GM23338 (cell line): Measurements from ENCODE around the gene DSG4. TPM values are rescaled to one million over a fixed set of nuclear protein-coding genes. Genes with fewer than 3 reads are reported as not detected.

Experiments
- ATAC-seq: fragments of 200-7000 bp; cut with Tn5 transposase; 3 replicates; pipeline ENCODE4 v1.9.1; 2020
- DNase-seq: peaks from one replicate; pipeline ENCODE4 v3.0.0-alpha.2; 2015; ENCODE audit warnings: low spot score
- H2AFZ ChIP-seq: fragments of 200-600 bp; sonication (generic); 2 replicates; pipeline ENCODE4 v1.8.0; 2016; ENCODE audit warnings: antibody characterized with exemption, mild to moderate bottlenecking, moderate library complexity
- H3F3A ChIP-seq: fragments of 200-600 bp; sonication (generic); replicated peaks from 2 replicates; pipeline ENCODE4 v1.8.0; 2017; ENCODE audit warnings: antibody characterized with exemption, mixed run types, low read depth
- H3K27ac ChIP-seq: fragments of 200-600 bp; sonication (generic); 2 replicates; pipeline ENCODE4 v1.6.1; 2016; ENCODE audit warnings: low read depth
- H3K27me3 ChIP-seq: fragments of 200-600 bp; sonication (generic); 2 replicates; pipeline ENCODE4 v1.8.0; 2016; ENCODE audit warnings: mild to moderate bottlenecking, mixed run types, moderate library complexity; ENCODE audit not compliant: insufficient read depth
- H3K36me3 ChIP-seq: fragments of 200-600 bp; sonication (generic); 2 replicates; pipeline ENCODE4 v1.8.0; 2016; ENCODE audit warnings: mild to moderate bottlenecking; ENCODE audit not compliant: insufficient read depth
- H3K4me1 ChIP-seq: fragments of 200-600 bp; sonication (generic); 2 replicates; pipeline ENCODE4 v1.8.0; 2016; ENCODE audit warnings: mild to moderate bottlenecking, moderate library complexity; ENCODE audit not compliant: insufficient read depth
- H3K4me2 ChIP-seq: fragments of 200-600 bp; sonication (generic); 2 replicates; pipeline ENCODE4 v1.7.1; 2017; ENCODE audit warnings: mixed run types
- H3K4me3 ChIP-seq: fragments of 200-600 bp; sonication (generic); 2 replicates; pipeline ENCODE4 v1.6.1; 2016; ENCODE audit warnings: mixed run types
- H3K79me2 ChIP-seq: fragments of 200-600 bp; sonication (generic); replicated peaks from 2 replicates; pipeline ENCODE4 v1.8.0; 2017; ENCODE audit warnings: mild to moderate bottlenecking; ENCODE audit not compliant: insufficient read depth
- H3K9me2 ChIP-seq: fragments of 200-600 bp; sonication (generic); 2 replicates; pipeline ENCODE4 v1.8.0; 2017; ENCODE audit not compliant: insufficient read depth
- H4K20me1 ChIP-seq: fragments of 200-600 bp; sonication (generic); replicated peaks from 2 replicates; pipeline ENCODE4 v1.8.0; 2017; ENCODE audit warnings: mild to moderate bottlenecking; ENCODE audit not compliant: insufficient read depth
- H3K27ac Mint-ChIP-seq: 2 replicates; pipeline ENCODE4 v1.8.0; 2020; ENCODE audit warnings: inconsistent platforms, mild to moderate bottlenecking, moderate library complexity, mixed read lengths
- H3K27me3 Mint-ChIP-seq: 3 replicates; pipeline ENCODE4 v1.8.0; 2022; ENCODE audit warnings: low read depth, mild to moderate bottlenecking, moderate library complexity, mixed read lengths, inconsistent platforms; ENCODE audit not compliant: insufficient read depth, poor library complexity
- H3K36me3 Mint-ChIP-seq: 3 replicates; pipeline ENCODE4 v1.8.0; 2021; ENCODE audit warnings: low read depth, mild to moderate bottlenecking, inconsistent platforms, moderate library complexity, mixed read lengths
- H3K4me1 Mint-ChIP-seq: 3 replicates; pipeline ENCODE4 v1.8.0; 2020; ENCODE audit warnings: mild to moderate bottlenecking, inconsistent platforms, mixed read lengths
- H3K4me3 Mint-ChIP-seq: 3 replicates; pipeline ENCODE4 v1.8.0; 2021; ENCODE audit warnings: moderate library complexity, mild to moderate bottlenecking, inconsistent platforms, mixed read lengths
- H3K9me3 Mint-ChIP-seq: 3 replicates; pipeline ENCODE4 v1.8.0; 2020; ENCODE audit warnings: moderate library complexity, mild to moderate bottlenecking, inconsistent platforms, mixed read lengths
- CREB1 ChIP-seq: fragments of 250-450 bp; sonication (Bioruptor Pico); IDR thresholded peaks from 2 replicates; pipeline ENCODE4 v1.5.0; 2020; ENCODE audit warnings: low read depth, mild to moderate bottlenecking, moderate library complexity
- CTCF ChIP-seq, 2 experiments: fragments of 200-600 bp in 1 of 2; sonication (generic) in 1 of 2; conservative IDR thresholded peaks; 2 replicates each; pipeline versions ENCODE4 v1.5.1 to v1.6.1; 2016 to 2017; ENCODE audit warnings: antibody characterized with exemption in 2 of 2, low read depth in 2 of 2, mild to moderate bottlenecking in 2 of 2, moderate library complexity in 1 of 2
- EZH2 ChIP-seq: fragments of 200-600 bp; sonication (generic); IDR thresholded peaks from one replicate; pipeline ENCODE4 v1.8.0; 2017; ENCODE audit warnings: antibody characterized with exemption, mild to moderate bottlenecking, low read depth; ENCODE audit not compliant: unreplicated experiment
- EZH2phosphoT487 ChIP-seq: fragments of 200-600 bp; sonication (generic); IDR thresholded peaks from one replicate; pipeline ENCODE4 v1.8.1; 2018; ENCODE audit warnings: antibody characterized with exemption; ENCODE audit not compliant: unreplicated experiment
- JUNB ChIP-seq: IDR thresholded peaks from one replicate; pipeline ENCODE4 v1.6.1; 2016; ENCODE audit warnings: antibody characterized with exemption; ENCODE audit not compliant: unreplicated experiment
- NANOG ChIP-seq: IDR thresholded peaks from 2 replicates; pipeline ENCODE4 v1.6.1; 2016; ENCODE audit warnings: antibody characterized with exemption, borderline replicate concordance
- POLR2AphosphoS5 ChIP-seq: IDR thresholded peaks from 2 replicates; pipeline ENCODE4 v1.6.1; 2016; ENCODE audit warnings: antibody characterized with exemption, low read depth
- STAT1 ChIP-seq: IDR thresholded peaks from one replicate; pipeline ENCODE4 v1.6.1; 2016; ENCODE audit warnings: antibody characterized with exemption; ENCODE audit not compliant: unreplicated experiment
- ZNF114 ChIP-seq: fragments of 250-450 bp; sonication (Bioruptor Pico); IDR thresholded peaks from 2 replicates; pipeline ENCODE4 v1.5.0; 2020; ENCODE audit warnings: mild to moderate bottlenecking, moderate library complexity
- ZNF331 ChIP-seq: fragments of 250-450 bp; sonication (Bioruptor Pico); IDR thresholded peaks from 2 replicates; pipeline ENCODE4 v1.5.0; 2020; ENCODE audit warnings: low read depth, mild to moderate bottlenecking, moderate library complexity
- ZNF462 ChIP-seq: fragments of 250-450 bp; sonication (Bioruptor Pico); IDR thresholded peaks from 2 replicates; pipeline ENCODE4 v1.5.0; 2020; ENCODE audit warnings: mild to moderate bottlenecking, moderate library complexity
- polyA plus RNA-seq: library from polyadenylated mRNA; unstranded; fragments of >200 nt; fragmentation: Nextera tagmentation; extraction: Ambion mirVana; gene quantifications from 2 replicates; pipeline ENCODE4 v1.2.1, GENCODE V29; 2016
- total RNA-seq: library from RNA; depleted of rRNA; stranded (reverse); fragments of >200 nt; shearing (Covaris generic); gene quantifications from 2 replicates; pipeline ENCODE4 v1.2.3, GENCODE V29; 2014
- TF ChIP-seq, protein P1 (sequence below): IDR thresholded peaks from 2 replicates; pipeline ENCODE4 v1.6.1; 2016; ENCODE audit warnings: antibody characterized with exemption
- TF ChIP-seq, protein P2 (sequence below): IDR thresholded peaks from one replicate; pipeline ENCODE4 v1.6.1; 2018; ENCODE audit warnings: antibody characterized with exemption; ENCODE audit not compliant: unreplicated experiment

DSG4 gene
- total and polyA plus RNA-seq, 2 experiments from 2014 or later, result not detected

DNA sequence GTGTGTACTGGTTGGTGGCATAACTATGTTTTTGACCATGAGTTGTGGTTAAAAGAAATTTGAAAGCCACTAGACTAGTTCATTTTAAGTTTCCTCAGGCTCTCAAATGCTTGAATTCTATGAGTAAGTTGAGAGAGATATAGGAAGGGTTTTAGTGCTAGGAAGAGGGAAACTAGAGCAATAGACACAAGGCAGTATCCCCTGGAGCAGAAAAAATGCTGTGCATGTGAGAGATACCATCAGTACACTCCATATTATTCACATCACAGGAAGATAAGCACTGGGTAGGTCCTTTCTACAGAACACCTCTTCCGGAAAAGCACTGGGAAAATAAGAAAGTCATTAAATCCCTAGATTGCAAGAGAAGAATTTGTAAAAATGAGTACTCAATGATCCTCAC, 51.6 kb downstream of the DSG4 start:
- no peak overlapping the region for H3K4me3 ChIP-seq
- H3K4me3 Mint-ChIP-seq, result no peak overlapping the region
- no peak overlapping the region for H3K4me2 ChIP-seq
- no peaks in the 10 kb centered on the region for H3K27me3 Mint-ChIP-seq
- no peaks in the 10 kb centered on the region for H3F3A ChIP-seq
- no peak overlapping the region for H2AFZ ChIP-seq
- DNase-seq (no peak), ATAC-seq (no peak)
- peaks cover 12% of the 10 kb centered on the region for H3K4me1 Mint-ChIP-seq
- TF ChIP-seq CTCF (conservative IDR thresholded peaks at IDR 0.05; ENCODE audit: low read depth in 2 of 2) (no peak), ZNF114 (CRISPR knock-in tag) (no peak), ZNF462 (CRISPR knock-in tag) (no peak), ZNF331 (CRISPR knock-in tag) (no peak), NANOG (no peak), EZH2 (no peak), CREB1 (no peak), POLR2AphosphoS5 (no peak), JUNB (no peak), EZH2phosphoT487 (no peak), STAT1 (no peak)
- TF ChIP-seq, protein P1, sequence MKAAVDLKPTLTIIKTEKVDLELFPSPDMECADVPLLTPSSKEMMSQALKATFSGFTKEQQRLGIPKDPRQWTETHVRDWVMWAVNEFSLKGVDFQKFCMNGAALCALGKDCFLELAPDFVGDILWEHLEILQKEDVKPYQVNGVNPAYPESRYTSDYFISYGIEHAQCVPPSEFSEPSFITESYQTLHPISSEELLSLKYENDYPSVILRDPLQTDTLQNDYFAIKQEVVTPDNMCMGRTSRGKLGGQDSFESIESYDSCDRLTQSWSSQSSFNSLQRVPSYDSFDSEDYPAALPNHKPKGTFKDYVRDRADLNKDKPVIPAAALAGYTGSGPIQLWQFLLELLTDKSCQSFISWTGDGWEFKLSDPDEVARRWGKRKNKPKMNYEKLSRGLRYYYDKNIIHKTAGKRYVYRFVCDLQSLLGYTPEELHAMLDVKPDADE, result no peak
- TF ChIP-seq, protein P2, sequence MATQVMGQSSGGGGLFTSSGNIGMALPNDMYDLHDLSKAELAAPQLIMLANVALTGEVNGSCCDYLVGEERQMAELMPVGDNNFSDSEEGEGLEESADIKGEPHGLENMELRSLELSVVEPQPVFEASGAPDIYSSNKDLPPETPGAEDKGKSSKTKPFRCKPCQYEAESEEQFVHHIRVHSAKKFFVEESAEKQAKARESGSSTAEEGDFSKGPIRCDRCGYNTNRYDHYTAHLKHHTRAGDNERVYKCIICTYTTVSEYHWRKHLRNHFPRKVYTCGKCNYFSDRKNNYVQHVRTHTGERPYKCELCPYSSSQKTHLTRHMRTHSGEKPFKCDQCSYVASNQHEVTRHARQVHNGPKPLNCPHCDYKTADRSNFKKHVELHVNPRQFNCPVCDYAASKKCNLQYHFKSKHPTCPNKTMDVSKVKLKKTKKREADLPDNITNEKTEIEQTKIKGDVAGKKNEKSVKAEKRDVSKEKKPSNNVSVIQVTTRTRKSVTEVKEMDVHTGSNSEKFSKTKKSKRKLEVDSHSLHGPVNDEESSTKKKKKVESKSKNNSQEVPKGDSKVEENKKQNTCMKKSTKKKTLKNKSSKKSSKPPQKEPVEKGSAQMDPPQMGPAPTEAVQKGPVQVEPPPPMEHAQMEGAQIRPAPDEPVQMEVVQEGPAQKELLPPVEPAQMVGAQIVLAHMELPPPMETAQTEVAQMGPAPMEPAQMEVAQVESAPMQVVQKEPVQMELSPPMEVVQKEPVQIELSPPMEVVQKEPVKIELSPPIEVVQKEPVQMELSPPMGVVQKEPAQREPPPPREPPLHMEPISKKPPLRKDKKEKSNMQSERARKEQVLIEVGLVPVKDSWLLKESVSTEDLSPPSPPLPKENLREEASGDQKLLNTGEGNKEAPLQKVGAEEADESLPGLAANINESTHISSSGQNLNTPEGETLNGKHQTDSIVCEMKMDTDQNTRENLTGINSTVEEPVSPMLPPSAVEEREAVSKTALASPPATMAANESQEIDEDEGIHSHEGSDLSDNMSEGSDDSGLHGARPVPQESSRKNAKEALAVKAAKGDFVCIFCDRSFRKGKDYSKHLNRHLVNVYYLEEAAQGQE, result no peak
- H3K9me3 Mint-ChIP-seq, result peaks cover 4% of the 10 kb centered on the region; the same call in 2 of the 3 replicates
- H3K79me2 ChIP-seq, result no peaks in the 10 kb centered on the region
- no peaks in the 10 kb centered on the region for H3K9me2 ChIP-seq
- H3K36me3 ChIP-seq, result no peaks in the 10 kb centered on the region
- H3K27ac ChIP-seq, result no peak overlapping the region
- H3K4me1 ChIP-seq, result peaks cover 3% of the 10 kb centered on the region
- no peaks in the 10 kb centered on the region for H3K36me3 Mint-ChIP-seq
- H3K27ac Mint-ChIP-seq, result no peak overlapping the region
- no peaks in the 10 kb centered on the region for H3K27me3 ChIP-seq
- H4K20me1 ChIP-seq, result no peaks in the 10 kb centered on the region
